HEK293T (cell line): ENCODE results near the gene CHAC1.

ENCODE experiments used
- ARNT ChIP-seq: fragments of 450-650 bp; IDR thresholded peaks from 2 replicates; pipeline ENCODE4 v1.6.1; 2017; ENCODE audit warnings: mild to moderate bottlenecking
- BHLHE40 ChIP-seq: fragments of 450-650 bp; IDR thresholded peaks from 2 replicates; pipeline ENCODE4 v1.6.1; 2016; ENCODE audit warnings: mild to moderate bottlenecking, moderate library complexity, borderline replicate concordance
- ELF4 ChIP-seq: fragments of 450-650 bp; IDR thresholded peaks from 2 replicates; pipeline ENCODE4 v1.6.1; 2017; ENCODE audit warnings: antibody characterized with exemption
- FOXA1 ChIP-seq: fragments of 450-650 bp; IDR thresholded peaks from 2 replicates; pipeline ENCODE4 v1.6.1; 2016; ENCODE audit warnings: mild to moderate bottlenecking
- FOXM1 ChIP-seq: fragments of 450-650 bp; IDR thresholded peaks from 2 replicates; pipeline ENCODE4 v1.6.1; 2017; ENCODE audit warnings: mild to moderate bottlenecking, borderline replicate concordance
- HDGF ChIP-seq: fragments of 450-650 bp; IDR thresholded peaks from 2 replicates; pipeline ENCODE4 v1.6.1; 2017; ENCODE audit warnings: antibody characterized with exemption, borderline replicate concordance
- NFRKB ChIP-seq: fragments of 450-650 bp; IDR thresholded peaks from 2 replicates; pipeline ENCODE4 v1.6.1; 2016; ENCODE audit warnings: mild to moderate bottlenecking, moderate library complexity
- PKNOX1 ChIP-seq: fragments of 450-650 bp; IDR thresholded peaks from 2 replicates; pipeline ENCODE4 v1.6.1; 2016
- SP1 ChIP-seq: fragments of 450-650 bp; IDR thresholded peaks from 2 replicates; pipeline ENCODE4 v1.6.1; 2017
- SUZ12 ChIP-seq: fragments of 450-650 bp; IDR thresholded peaks from 2 replicates; pipeline ENCODE4 v1.6.1; 2016; ENCODE audit warnings: mild to moderate bottlenecking
- TARDBP ChIP-seq: fragments of 450-650 bp; IDR thresholded peaks from 2 replicates; pipeline ENCODE4 v1.6.1; 2016
- ZNF384 ChIP-seq: fragments of 450-650 bp; IDR thresholded peaks from 2 replicates; pipeline ENCODE4 v1.6.1; 2016

DNA sequence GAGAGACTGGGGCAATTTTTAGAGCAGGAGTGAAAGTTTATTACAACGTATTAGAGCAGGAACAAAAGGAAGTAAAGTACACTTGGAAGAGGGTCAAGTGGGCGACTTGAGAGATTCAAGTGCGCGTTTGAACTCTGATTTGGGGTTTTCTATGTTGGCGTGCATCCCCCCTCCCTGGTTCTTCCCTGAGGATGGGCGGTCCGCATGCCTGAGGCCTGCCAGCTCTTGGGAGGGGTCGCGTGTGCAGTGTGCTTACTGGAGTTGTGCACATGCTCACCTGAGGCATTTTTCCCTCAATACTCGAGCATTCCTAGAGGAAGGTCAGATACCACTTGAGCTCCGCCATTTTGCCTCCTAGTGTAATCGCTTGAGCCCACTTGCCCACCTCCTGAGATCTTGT lies 10.4 kb upstream of the CHAC1 start:
- TF ChIP-seq FOXA1: no peak
- TF ChIP-seq SUZ12: no peak
- TF ChIP-seq FOXM1: no peak
- TF ChIP-seq ELF4: no peak
- TF ChIP-seq ARNT: no peak
- TF ChIP-seq ZNF384: no peak
- TF ChIP-seq NFRKB: no peak
- TF ChIP-seq TARDBP: no peak
- TF ChIP-seq BHLHE40: no peak
- no peak for TF ChIP-seq HDGF
- TF ChIP-seq SP1: no peak
- no peak for TF ChIP-seq PKNOX1
